OCI-LY7 (cell line): ENCODE measurements around the gene TECR. TPM values are rescaled to one million over a fixed set of nuclear protein-coding genes. Genes with fewer than 3 reads are reported as not detected.

Source experiments
- BruUV-seq: library from RNA; stranded (reverse); fragments of 400-500 nt; replicated peaks from 2 replicates; lab custom pipeline; 2021; lab: Mats Ljungman, UMichigan
- CTCF ChIA-PET: fragments of 300-600 bp; sonication (Branson Sonifier 250); formaldehyde crosslinking; loops from one replicate; lab custom pipeline; 2022; ENCODE audit warnings: antibody characterized with exemption; ENCODE audit not compliant: unreplicated experiment; lab: Charles Lee
- POLR2A ChIA-PET: fragments of 300-600 bp; sonication (Branson Sonifier 250); formaldehyde crosslinking; loops from one replicate; lab custom pipeline; 2022; ENCODE audit warnings: antibody characterized with exemption; lab: Charles Lee
- DNase-seq: peaks from one replicate; pipeline ENCODE4 v3.0.0-alpha.2; 2015; ENCODE audit warnings: low spot score
- H2AFZ ChIP-seq: fragments of 200-600 bp; sonication (generic), shearing (Covaris generic); 2 replicates; pipeline ENCODE4 v1.6.1; 2014; ENCODE audit warnings: mild to moderate bottlenecking, antibody characterized with exemption, low read length, moderate library complexity
- H3K27ac ChIP-seq: fragments of 200-600 bp; sonication (generic); 2 replicates; pipeline ENCODE4 v1.5.1; 2014; ENCODE audit warnings: mixed run types, low read depth, mild to moderate bottlenecking, moderate library complexity, low read length, inconsistent platforms; ENCODE audit not compliant: poor library complexity, severe bottlenecking
- H3K36me3 ChIP-seq: fragments of 200-600 bp; sonication (generic); 2 replicates; pipeline ENCODE4 v1.6.1; 2014; ENCODE audit warnings: mild to moderate bottlenecking, antibody characterized with exemption, low read length, moderate library complexity, mixed read lengths; ENCODE audit not compliant: insufficient read depth
- H3K4me1 ChIP-seq: fragments of 200-600 bp; sonication (generic); 2 replicates; pipeline ENCODE4 v1.5.1; 2014; ENCODE audit warnings: mild to moderate bottlenecking, low read length; ENCODE audit not compliant: insufficient read depth, poor library complexity, severe bottlenecking
- H3K4me2 ChIP-seq: fragments of 200-600 bp; sonication (generic); 2 replicates; pipeline ENCODE4 v1.6.1; 2014; ENCODE audit warnings: mild to moderate bottlenecking, low read length
- H3K4me3 ChIP-seq: fragments of 200-600 bp; sonication (generic); 2 replicates; pipeline ENCODE4 v1.5.1; 2014; ENCODE audit warnings: mild to moderate bottlenecking, low read depth, low read length; ENCODE audit not compliant: poor library complexity, severe bottlenecking
- H3K79me2 ChIP-seq: fragments of 200-600 bp; sonication (generic); 2 replicates; pipeline ENCODE4 v1.6.1; 2016; ENCODE audit warnings: low read depth, mild to moderate bottlenecking, low read length, moderate library complexity, mixed read lengths; ENCODE audit not compliant: insufficient read depth
- H3K9me2 ChIP-seq: fragments of 200-600 bp; sonication (generic); 2 replicates; pipeline ENCODE4 v1.6.1; 2016; ENCODE audit warnings: mild to moderate bottlenecking, low read length, mixed read lengths; ENCODE audit not compliant: insufficient read depth
- H3K9me3 ChIP-seq: fragments of 200-600 bp; sonication (generic); 2 replicates; pipeline ENCODE4 v1.6.1; 2014; ENCODE audit warnings: mild to moderate bottlenecking, mixed run types, low read length, mixed read lengths
- H4K20me1 ChIP-seq: fragments of 200-600 bp; sonication (generic); 2 replicates; pipeline ENCODE4 v1.6.1; 2014; ENCODE audit warnings: mild to moderate bottlenecking, antibody characterized with exemption, low read length, moderate library complexity, mixed read lengths; ENCODE audit not compliant: insufficient read depth
- CTCF ChIP-seq: fragments of 200-600 bp; sonication (generic); conservative IDR thresholded peaks from 2 replicates; pipeline ENCODE4 v1.5.1; 2014; ENCODE audit warnings: mild to moderate bottlenecking, antibody characterized with exemption, low read length, moderate library complexity, mixed read lengths
- EZH2phosphoT487 ChIP-seq: fragments of 200-600 bp; sonication (generic); IDR thresholded peaks from 2 replicates; pipeline ENCODE4 v1.6.1; 2018; ENCODE audit warnings: low read depth, borderline replicate concordance, mild to moderate bottlenecking, mixed run types, antibody characterized with exemption, low read length, moderate library complexity, mixed read lengths
- intact Hi-C: fragments of 100-400 bp; cut with micrococcal nuclease; formaldehyde crosslinking; loops from one replicate; pipeline ENCODE4 v1.10.0; 2022; ENCODE audit not compliant: unreplicated experiment
- total RNA-seq, 2 experiments: library from RNA; depleted of rRNA in 1 of 2; stranded (reverse); fragments of >200 nt in 1 of 2; shearing (Covaris generic) in 1 of 2; gene quantifications; 2 replicates each; pipeline ENCODE4 v1.2.3, GENCODE V29; 2014 to 2022

Gene TECR
- total RNA-seq, 2 experiments from 2014 or later = 81.4 to 128 TPM

- no TSS peak for BruUV-seq
- H3K36me3 ChIP-seq = no peaks in the 10 kb centered on the region
- DNase-seq = no peak
- H3K9me3 ChIP-seq = peaks cover 6% of the 10 kb centered on the region; the same call in 1 of the 2 replicates
- H3K4me2 ChIP-seq = no peak overlapping the region
- H3K79me2 ChIP-seq = peaks cover 12% of the 10 kb centered on the region
- ChIA-PET CTCF (no interaction called here), POLR2A (interaction anchor here (1.7 to 7.8 kb wide), 3 partner anchors 28 to 111 kb away, joined by 4 to 92 read pairs (median 5); partner anchors contain the start of gene ZNF333)
- peaks cover 4% of the 10 kb centered on the region; the same call in 1 of the 2 replicates for H4K20me1 ChIP-seq
- no peaks in the 10 kb centered on the region for H3K9me2 ChIP-seq
- H3K27ac ChIP-seq = peak overlapping the region; percentile 74
- H2AFZ ChIP-seq = no peak overlapping the region
- intact Hi-C loops = loop anchor here (2.0 kb wide), 1 partner anchor 211 kb away; no protein-coding TSS in a partner anchor
- peaks cover 70% of the 10 kb centered on the region for H3K4me1 ChIP-seq
- no peak for TF ChIP-seq CTCF
- TF ChIP-seq EZH2phosphoT487 = no peak
- H3K4me3 ChIP-seq = no peak overlapping the region
These were observed 46.1 kb downstream of the TECR start for GRCh38 chr19:14575428-14575980.

GRCh38 chr19:14576363-14576762 lies 47.0 kb downstream of the TECR start:
- POLR2A ChIA-PET = interaction anchor here (1.4 kb wide), 2 partner anchors 108 to 110 kb away, joined by 6 read pairs; no protein-coding TSS in a partner anchor

More at GRCh38 chr19:14576363-14576762, 47.0 kb downstream of the TECR start:
- peaks cover 3% of the 10 kb centered on the region for H3K79me2 ChIP-seq
- H3K9me2 ChIP-seq = no peaks in the 10 kb centered on the region
- TF ChIP-seq EZH2phosphoT487 (no peak), CTCF (no peak)
- peak overlapping the region; percentile 26 for H3K4me3 ChIP-seq
- CTCF ChIA-PET = no interaction called here
- DNase-seq = peak; percentile 59
- peak overlapping the region; percentile 40 for H3K4me2 ChIP-seq
- no peaks in the 10 kb centered on the region for H4K20me1 ChIP-seq
- H3K27ac ChIP-seq = peak overlapping the region; percentile 92
- intact Hi-C loops = no loop called here
- peaks cover 70% of the 10 kb centered on the region for H3K4me1 ChIP-seq
- no TSS peak for BruUV-seq
- H3K9me3 ChIP-seq = peaks cover 6% of the 10 kb centered on the region; the same call in 1 of the 2 replicates
- peak overlapping the region; percentile 32 for H2AFZ ChIP-seq
- no peaks in the 10 kb centered on the region for H3K36me3 ChIP-seq
